GM19043 (cell line): ENCODE results near the gene GLTP.

ENCODE experiments used
- ATAC-seq: cut with Tn5 transposase; IDR thresholded peaks from one replicate; pipeline ENCODE4 v1.9.1; 2021; ENCODE audit warnings: low read depth; ENCODE audit not compliant: unreplicated experiment

Gene GLTP

GRCh38 chr12:109847142-109847735 is 33.1 kb downstream of the GLTP start:
- ATAC-seq = no peak

GRCh38 chr12:109845824-109846205 is 34.5 kb downstream of the GLTP start:
- ATAC-seq = no peak

- peak; percentile 74 for ATAC-seq
These were observed 35.1 kb downstream of the GLTP start for GRCh38 chr12:109844983-109845823.

GRCh38 chr12:109844091-109844490 is 36.2 kb downstream of the GLTP start:
- no peak for ATAC-seq

GRCh38 chr12:109842021-109842420 is 38.3 kb downstream of the GLTP start:
- ATAC-seq = no peak

- no peak for ATAC-seq
These were observed 39.0 kb downstream of the GLTP start for GRCh38 chr12:109841356-109841755.

GRCh38 chr12:109840305-109841074 is 39.9 kb downstream of the GLTP start:
- no peak for ATAC-seq

- ATAC-seq = no peak
These were observed 40.9 kb downstream of the GLTP start for GRCh38 chr12:109839444-109839843.

DNA sequence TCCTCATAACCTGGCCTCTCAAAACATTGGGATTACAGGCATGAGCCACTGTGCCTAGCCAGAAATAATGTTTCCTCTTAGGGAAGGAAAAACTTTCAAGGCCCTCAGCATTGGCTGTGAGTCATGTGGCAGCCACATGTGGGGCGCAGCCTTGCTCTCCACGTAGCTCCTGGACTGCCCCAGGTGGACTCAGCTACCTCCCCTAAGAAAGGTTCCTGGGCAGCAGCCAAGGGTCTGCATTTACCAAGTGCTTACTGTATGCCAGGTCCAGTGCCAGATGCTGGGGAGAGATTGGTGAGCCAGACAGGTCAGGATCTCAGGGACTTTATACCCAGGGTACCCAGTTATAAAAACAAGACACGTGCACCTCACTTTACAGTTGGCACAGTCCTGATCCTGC is 43.4 kb downstream of the GLTP start:
- ATAC-seq = no peak

DNA sequence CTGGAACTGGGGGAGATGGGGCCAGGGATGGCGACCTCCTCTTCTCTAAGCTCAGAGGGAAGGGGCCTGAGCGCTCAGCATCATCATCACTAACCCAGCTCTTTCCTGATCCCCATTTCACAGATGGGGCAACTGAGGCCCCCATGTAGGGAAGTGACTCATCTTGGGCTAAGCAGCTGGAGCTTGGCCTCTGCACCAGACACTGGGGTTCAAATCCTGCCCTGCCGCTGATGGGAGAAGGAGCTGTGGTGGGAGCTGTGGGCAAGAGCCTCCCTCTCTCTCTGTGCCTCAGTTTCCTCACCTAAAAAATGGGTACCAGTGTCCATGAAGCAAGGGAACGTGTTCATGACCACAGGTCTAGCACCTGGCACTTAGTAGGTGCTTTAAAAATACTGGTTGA is 44.5 kb downstream of the GLTP start:
- ATAC-seq = no peak

DNA sequence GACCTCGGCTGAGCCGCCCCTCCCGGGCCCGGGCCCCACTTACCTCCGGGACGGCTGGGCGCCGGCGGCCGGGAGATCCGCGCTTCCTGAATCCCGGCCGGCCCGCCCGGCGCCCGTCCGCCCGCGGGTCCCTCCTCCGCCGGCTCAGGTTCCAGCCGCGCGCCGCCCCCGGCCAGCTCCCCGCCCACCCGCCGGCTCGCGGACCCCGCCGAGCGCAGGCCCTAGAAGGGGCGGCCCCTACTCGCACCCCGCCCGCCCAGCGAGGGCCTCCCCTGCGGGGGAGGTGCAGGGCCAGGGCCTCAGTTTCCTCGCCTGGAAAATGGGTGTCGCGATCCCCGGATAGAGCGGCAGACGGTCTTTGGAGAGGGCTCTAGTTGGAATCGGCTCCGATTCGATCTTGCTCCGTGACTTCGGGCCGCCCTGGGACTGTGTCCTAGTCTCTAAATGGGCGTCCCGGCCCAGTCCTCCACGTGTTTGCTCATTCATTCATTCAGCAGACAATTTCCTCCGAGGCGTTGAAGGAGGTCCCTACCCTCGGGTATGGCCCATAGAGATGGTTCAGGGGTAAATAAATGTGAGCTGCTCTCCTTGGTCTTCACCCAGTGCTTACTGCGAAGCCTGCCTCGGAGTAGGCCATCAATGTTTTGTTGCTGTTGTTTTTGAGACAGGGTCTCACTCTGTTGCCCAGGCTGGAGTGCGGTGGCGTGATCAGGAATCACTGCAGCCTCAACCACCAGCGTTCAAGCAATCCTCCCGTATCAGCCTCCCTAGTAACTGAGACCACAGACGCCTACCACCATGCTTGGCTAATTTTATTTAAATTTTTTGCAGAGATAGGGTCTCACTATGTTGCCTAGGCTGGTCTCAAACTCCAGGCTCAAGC is 46.8 kb downstream of the GLTP start, which contains the start of gene TRPV4:
TSS of gene TRPV4 (minus strand) at position 92 of the 883 bp plus-strand sequence. CDS start 18,602 bp downstream, outside the sequence.
- no peak for ATAC-seq

DNA sequence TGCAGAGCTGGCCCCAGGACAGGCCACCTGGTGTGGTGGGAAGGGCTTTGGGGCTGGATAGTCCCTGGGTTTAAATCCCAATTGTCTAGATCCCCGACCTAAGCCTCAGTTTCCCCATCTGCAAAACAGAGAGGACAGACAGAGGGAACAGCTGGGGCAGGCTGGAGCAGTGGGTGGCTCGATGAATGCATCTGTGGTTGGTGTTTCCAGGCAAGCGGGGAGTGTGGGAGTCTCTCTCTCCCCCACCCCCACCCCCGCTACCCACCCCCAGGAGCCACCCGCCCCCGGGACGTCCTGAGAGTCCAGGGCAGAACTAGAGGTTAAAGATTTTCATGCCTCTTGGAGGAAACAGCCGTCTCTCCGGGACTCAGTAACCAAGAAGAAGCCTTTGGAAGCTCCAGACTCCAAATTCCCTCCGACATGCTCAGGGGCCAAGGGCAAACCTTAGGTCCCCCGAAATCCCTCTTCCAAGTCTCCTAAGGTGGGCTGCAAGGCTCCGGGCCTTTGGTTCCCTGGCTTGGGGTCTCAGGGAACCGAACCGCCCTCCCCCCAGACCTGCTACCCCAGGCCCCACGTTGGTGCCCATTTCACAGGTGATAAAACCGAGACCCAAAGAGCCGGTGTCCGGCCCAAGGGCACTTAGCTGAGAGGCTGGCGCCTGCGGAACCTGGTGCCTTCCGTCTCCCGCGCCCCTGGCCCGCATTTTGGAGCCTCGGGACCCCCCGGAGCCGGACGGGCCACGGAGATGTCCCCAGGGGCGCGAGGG is 47.6 kb downstream of the GLTP start:
- no peak for ATAC-seq

- ATAC-seq = no peak
These were observed 48.4 kb downstream of the GLTP start for GRCh38 chr12:109831929-109832328.

DNA sequence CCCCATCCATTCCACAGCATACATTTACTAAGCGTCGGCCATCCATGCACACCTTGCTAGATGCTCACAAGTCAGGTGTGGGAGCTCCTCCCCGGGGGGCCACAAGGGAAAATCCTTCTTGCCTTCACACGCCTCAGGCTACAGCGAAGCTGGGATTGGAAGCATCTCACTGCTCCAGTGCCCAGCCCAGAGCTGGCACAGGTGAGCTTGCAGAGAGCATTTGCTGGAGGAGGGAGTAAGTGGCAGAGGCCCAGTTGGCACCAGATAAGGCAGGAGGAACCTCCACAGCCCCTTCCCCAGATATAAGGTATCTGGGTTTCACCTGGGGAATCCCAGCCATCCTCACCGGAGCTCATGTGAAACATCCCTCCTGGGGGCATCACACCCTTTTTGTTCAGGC is 49.0 kb downstream of the GLTP start:
- no peak for ATAC-seq

- no peak for ATAC-seq
These were observed 49.6 kb downstream of the GLTP start for GRCh38 chr12:109830718-109831117.

- no peak for ATAC-seq
These were observed 50.1 kb downstream of the GLTP start for GRCh38 chr12:109830267-109830666.

- no peak for ATAC-seq
These were observed 50.7 kb downstream of the GLTP start for GRCh38 chr12:109829667-109830066.

GRCh38 chr12:109828754-109829511 is 51.4 kb downstream of the GLTP start:
- no peak for ATAC-seq
